Chondrocyte (in vitro differentiated cells): Measurements from ENCODE around the gene LBX2. TPM values are rescaled to one million over a fixed set of nuclear protein-coding genes. Genes with fewer than 3 reads are reported as not detected.

Experiments
- DNase-seq: peaks from one replicate; pipeline ENCODE4 v3.0.0; 2021; ENCODE audit warnings: mixed read lengths, low spot score
- H3K27ac Mint-ChIP-seq: one replicate; pipeline ENCODE4 v1.8.0; 2021; ENCODE audit warnings: mild to moderate bottlenecking, moderate library complexity, mixed read lengths; ENCODE audit not compliant: unreplicated experiment
- H3K27me3 Mint-ChIP-seq: 2 replicates; pipeline ENCODE4 v1.8.0; 2021; ENCODE audit warnings: low read depth, mixed read lengths
- H3K36me3 Mint-ChIP-seq: 2 replicates; pipeline ENCODE4 v1.8.0; 2021; ENCODE audit warnings: low read depth, mixed read lengths
- H3K4me1 Mint-ChIP-seq: 2 replicates; pipeline ENCODE4 v1.8.0; 2021; ENCODE audit warnings: low read depth, mild to moderate bottlenecking, mixed read lengths
- H3K4me3 Mint-ChIP-seq: one replicate; pipeline ENCODE4 v1.8.0; 2021; ENCODE audit warnings: mild to moderate bottlenecking, moderate library complexity, mixed read lengths; ENCODE audit not compliant: unreplicated experiment
- H3K9me3 Mint-ChIP-seq: 2 replicates; pipeline ENCODE4 v1.8.0; 2021; ENCODE audit warnings: low read depth, mixed read lengths
- total RNA-seq: library from RNA; stranded (reverse); gene quantifications from 3 replicates; pipeline ENCODE4 v1.2.1, GENCODE V29; 2021
- TF ChIP-seq, protein P1 (sequence below): fragments of 200-600 bp; sonication (generic); IDR thresholded peaks from 2 replicates; pipeline ENCODE4 v1.5.0; 2021; ENCODE audit warnings: antibody characterized with exemption, mild to moderate bottlenecking, moderate library complexity

LBX2 gene
- total RNA-seq, 1 donor from 2014 or later = 2.3 TPM

- H3K27me3 Mint-ChIP-seq = peaks cover 63% of the 10 kb centered on the region
- no peak overlapping the region for H3K27ac Mint-ChIP-seq
- peaks cover 13% of the 10 kb centered on the region for H3K4me1 Mint-ChIP-seq
- TF ChIP-seq, protein P1, sequence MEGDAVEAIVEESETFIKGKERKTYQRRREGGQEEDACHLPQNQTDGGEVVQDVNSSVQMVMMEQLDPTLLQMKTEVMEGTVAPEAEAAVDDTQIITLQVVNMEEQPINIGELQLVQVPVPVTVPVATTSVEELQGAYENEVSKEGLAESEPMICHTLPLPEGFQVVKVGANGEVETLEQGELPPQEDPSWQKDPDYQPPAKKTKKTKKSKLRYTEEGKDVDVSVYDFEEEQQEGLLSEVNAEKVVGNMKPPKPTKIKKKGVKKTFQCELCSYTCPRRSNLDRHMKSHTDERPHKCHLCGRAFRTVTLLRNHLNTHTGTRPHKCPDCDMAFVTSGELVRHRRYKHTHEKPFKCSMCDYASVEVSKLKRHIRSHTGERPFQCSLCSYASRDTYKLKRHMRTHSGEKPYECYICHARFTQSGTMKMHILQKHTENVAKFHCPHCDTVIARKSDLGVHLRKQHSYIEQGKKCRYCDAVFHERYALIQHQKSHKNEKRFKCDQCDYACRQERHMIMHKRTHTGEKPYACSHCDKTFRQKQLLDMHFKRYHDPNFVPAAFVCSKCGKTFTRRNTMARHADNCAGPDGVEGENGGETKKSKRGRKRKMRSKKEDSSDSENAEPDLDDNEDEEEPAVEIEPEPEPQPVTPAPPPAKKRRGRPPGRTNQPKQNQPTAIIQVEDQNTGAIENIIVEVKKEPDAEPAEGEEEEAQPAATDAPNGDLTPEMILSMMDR = no peak
- peaks cover 1% of the 10 kb centered on the region for H3K36me3 Mint-ChIP-seq
- H3K4me3 Mint-ChIP-seq = no peak overlapping the region
- H3K9me3 Mint-ChIP-seq = no peaks in the 10 kb centered on the region
- peak; percentile 66 for DNase-seq
Measured at GRCh38 chr2:74512744-74513604, 13.6 kb upstream of the LBX2 start.

DNA sequence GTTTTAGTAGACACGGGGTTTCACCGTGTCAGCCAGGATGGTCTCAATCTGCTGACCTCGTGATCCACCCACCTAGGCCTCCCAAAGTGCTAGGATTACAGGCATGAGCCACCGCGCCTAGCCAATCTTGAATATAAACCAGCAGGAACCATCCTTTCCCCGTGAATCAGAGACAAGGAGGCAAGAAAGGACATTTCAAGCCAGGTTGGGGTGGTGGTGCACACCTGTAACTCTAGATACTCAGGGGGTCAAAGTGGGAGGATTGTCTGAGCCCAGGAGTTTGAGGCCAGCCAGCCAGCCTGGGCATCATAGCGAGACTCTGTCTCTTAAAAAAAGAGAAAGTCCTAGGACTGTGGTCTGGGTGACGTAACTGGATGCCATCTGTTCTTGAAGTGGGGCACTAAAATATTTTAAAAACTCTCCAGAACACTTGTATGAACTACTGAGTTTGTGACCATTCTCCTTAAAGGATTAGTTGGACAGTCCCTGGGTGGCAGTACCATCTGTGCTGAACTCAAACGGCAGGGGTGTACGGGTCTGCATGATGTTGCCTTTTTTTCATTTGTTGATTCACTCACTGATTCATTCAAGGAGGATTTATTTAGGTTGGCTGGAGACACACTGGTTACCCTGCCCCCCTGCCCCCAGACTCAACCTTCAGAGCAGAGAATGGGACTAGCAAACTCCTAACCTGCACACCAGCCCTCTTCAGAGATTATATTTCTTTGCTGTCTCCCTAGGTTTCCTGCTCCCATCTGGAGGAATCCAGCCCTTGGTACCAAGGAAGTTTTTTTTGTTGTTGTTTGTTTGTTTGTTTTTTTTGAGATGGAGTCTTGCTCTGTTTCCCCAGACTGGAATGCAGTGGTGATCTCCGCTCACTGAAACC is 11.9 kb upstream of the LBX2 start:
- H3K27me3 Mint-ChIP-seq = peaks cover 48% of the 10 kb centered on the region
- H3K4me3 Mint-ChIP-seq = no peak overlapping the region
- peaks cover 21% of the 10 kb centered on the region for H3K4me1 Mint-ChIP-seq

DNA sequence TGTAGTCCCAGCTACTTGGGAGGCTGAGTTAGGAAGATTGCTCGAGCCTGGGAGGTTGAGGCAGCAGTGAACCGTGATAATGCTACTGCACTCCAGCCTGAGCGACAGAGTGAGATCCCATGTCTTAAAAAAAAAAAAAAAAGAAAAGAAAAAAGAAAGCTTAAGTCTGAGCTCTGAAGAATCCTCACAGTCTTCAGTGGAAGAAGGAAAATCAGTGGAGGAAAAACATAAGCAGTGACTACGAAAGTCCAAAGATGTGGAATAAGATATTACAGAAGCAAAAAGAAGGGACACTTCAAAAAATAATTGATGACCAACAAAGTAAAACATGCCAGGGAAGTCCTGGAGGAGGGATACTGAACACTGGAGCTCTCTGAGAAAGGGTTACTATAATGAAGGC is 10.9 kb upstream of the LBX2 start:
- DNase-seq = no peak
- H3K4me3 Mint-ChIP-seq = no peak overlapping the region
- H3K27ac Mint-ChIP-seq = no peak overlapping the region
- no peaks in the 10 kb centered on the region for H3K9me3 Mint-ChIP-seq
- H3K4me1 Mint-ChIP-seq = peaks cover 28% of the 10 kb centered on the region
- peaks cover 45% of the 10 kb centered on the region for H3K27me3 Mint-ChIP-seq
- TF ChIP-seq, protein P1 = no peak
- H3K36me3 Mint-ChIP-seq = peaks cover 6% of the 10 kb centered on the region

More for the DNA sequence above, 11.9 kb upstream of the LBX2 start:
- Mint-ChIP-seq H3K27ac (no peak overlapping the region), H3K9me3 (no peaks in the 10 kb centered on the region), H3K36me3 (peaks cover 6% of the 10 kb centered on the region)
- DNase-seq = no peak
- TF ChIP-seq, protein P1 = no peak

DNA sequence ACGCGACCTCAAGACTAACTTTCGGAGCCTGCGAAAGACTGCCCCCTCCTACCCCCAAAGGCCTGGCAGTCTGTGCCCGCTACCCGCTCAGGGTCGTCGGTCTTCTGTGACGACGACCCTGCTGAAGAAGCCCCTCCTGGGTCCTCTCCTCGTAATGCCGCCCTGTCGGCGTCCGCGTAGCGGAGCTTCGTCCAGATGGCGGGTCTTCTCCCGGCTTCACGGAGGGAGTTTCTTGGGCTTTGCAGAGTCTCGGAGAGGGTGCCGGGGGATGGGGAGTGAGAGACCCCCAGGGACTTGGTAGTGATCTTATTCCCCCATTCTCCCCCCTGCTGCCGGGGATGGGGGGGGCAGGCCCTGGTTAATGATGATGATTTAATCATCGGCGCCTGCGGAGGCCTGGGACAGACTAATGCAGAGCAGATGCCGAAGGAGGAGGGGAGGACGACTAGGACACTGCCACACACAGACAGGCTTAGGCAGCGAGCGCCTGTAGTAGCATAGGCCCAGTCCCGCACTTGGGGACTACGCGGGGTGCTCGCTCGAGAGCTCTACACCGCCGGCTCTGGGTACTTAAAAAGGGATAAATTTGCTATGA is 8.6 kb upstream of the LBX2 start:
- Mint-ChIP-seq H3K4me1 (peaks cover 47% of the 10 kb centered on the region), H3K27me3 (peaks cover 34% of the 10 kb centered on the region), H3K4me3 (peak overlapping the region; percentile 100), H3K9me3 (no peaks in the 10 kb centered on the region), H3K36me3 (peaks cover 14% of the 10 kb centered on the region), H3K27ac (peak overlapping the region; percentile 100)
- no peak for DNase-seq
- TF ChIP-seq, protein P1 = no peak
